Panc1 (cell line): ENCODE results near the gene COLEC11. TPM values are rescaled to one million over a fixed set of nuclear protein-coding genes. Genes with fewer than 3 reads are reported as not detected.

Source experiments
- ATAC-seq: fragments of 200-7000 bp; cut with Tn5 transposase; 2 replicates; pipeline ENCODE4 v1.9.1; 2020; ENCODE audit warnings: mild to moderate bottlenecking, moderate library complexity
- BruUV-seq: library from RNA; stranded (reverse); fragments of 400-500 nt; replicated peaks from 2 replicates; lab custom pipeline; 2021; lab: Mats Ljungman, UMichigan
- CTCF ChIA-PET: fragments of 300-600 bp; sonication (Branson Sonifier 250); formaldehyde crosslinking; loops from one replicate; lab custom pipeline; 2022; ENCODE audit warnings: antibody characterized with exemption; lab: Charles Lee
- POLR2A ChIA-PET: fragments of 300-600 bp; sonication (Branson Sonifier 250); formaldehyde crosslinking; loops from one replicate; lab custom pipeline; 2022; ENCODE audit warnings: antibody characterized with exemption; lab: Charles Lee
- DNase-seq: peaks from one replicate; pipeline ENCODE4 v3.0.0-alpha.2; 2010; ENCODE audit warnings: low read depth, low spot score
- H3K27ac ChIP-seq: 2 replicates; pipeline ENCODE4 v1.5.1; 2011; ENCODE audit warnings: mild to moderate bottlenecking, low read length, inconsistent platforms
- H3K27me3 ChIP-seq: fragments of 200-500 bp; sonication (Bioruptor generic); 2 replicates; pipeline ENCODE4 v1.6.0; 2014; ENCODE audit warnings: low read length, inconsistent platforms; ENCODE audit not compliant: control insufficient read depth, insufficient read depth
- H3K36me3 ChIP-seq: fragments of 200-500 bp; sonication (Bioruptor generic); 2 replicates; pipeline ENCODE4 v1.5.1; 2014; ENCODE audit warnings: inconsistent platforms, mild to moderate bottlenecking, low read length, moderate library complexity; ENCODE audit not compliant: control insufficient read depth, insufficient read depth
- H3K4me1 ChIP-seq: 2 replicates; pipeline ENCODE4 v1.5.1; 2011; ENCODE audit warnings: inconsistent platforms, mild to moderate bottlenecking, low read length, moderate library complexity; ENCODE audit not compliant: control insufficient read depth, insufficient read depth
- H3K4me3 ChIP-seq, 2 experiments: 2 replicates each; pipeline ENCODE4 v1.5.1; 2011 to 2012; ENCODE audit warnings: low read depth in 2 of 2, low read length in 2 of 2, mild to moderate bottlenecking in 2 of 2, inconsistent platforms in 1 of 2, moderate library complexity in 1 of 2
- H3K9me3 ChIP-seq: fragments of 200-500 bp; sonication (Bioruptor generic); 2 replicates; pipeline ENCODE4 v1.5.1; 2014; ENCODE audit warnings: low read depth, mild to moderate bottlenecking, inconsistent platforms, low read length, moderate library complexity; ENCODE audit not compliant: control insufficient read depth, insufficient read depth
- CTCF ChIP-seq: fragments of 450-650 bp; IDR thresholded peaks from 2 replicates; pipeline ENCODE4 v1.5.1; 2017; ENCODE audit warnings: mild to moderate bottlenecking
- POLR2AphosphoS5 ChIP-seq: IDR thresholded peaks from 2 replicates; pipeline ENCODE4 v1.6.1; 2012; ENCODE audit warnings: mild to moderate bottlenecking, low read depth, low read length, moderate library complexity
- REST ChIP-seq, 2 experiments: IDR thresholded peaks; 2 replicates each; pipeline ENCODE4 v1.6.1; 2011 to 2012; ENCODE audit warnings: low read depth in 2 of 2, control low read depth in 1 of 2, low read length in 1 of 2, mild to moderate bottlenecking in 1 of 2, moderate library complexity in 1 of 2; ENCODE audit not compliant: insufficient read depth in 1 of 2
- SIN3A ChIP-seq: IDR thresholded peaks from 2 replicates; pipeline ENCODE4 v1.6.1; 2012; ENCODE audit warnings: low read depth, mild to moderate bottlenecking, low read length, moderate library complexity, borderline replicate concordance; ENCODE audit not compliant: insufficient read depth
- TCF7L2 ChIP-seq: IDR thresholded peaks from 2 replicates; pipeline ENCODE4 v1.6.1; 2011; ENCODE audit warnings: mild to moderate bottlenecking, low read depth, low read length, inconsistent platforms
- in situ Hi-C: cut with HindIII; loops from 2 replicates; pipeline ENCODE4 v1.10.0; 2016; ENCODE audit warnings: low sequenced_read_pairs, low pct_unique_long_range_greater_than_20kb
- intact Hi-C: fragments of 100-400 bp; cut with micrococcal nuclease; formaldehyde crosslinking; loops from one replicate; pipeline ENCODE4 v1.10.0; 2022; ENCODE audit not compliant: unreplicated experiment
- total RNA-seq: library from RNA; stranded (reverse); gene quantifications from one replicate; pipeline ENCODE4 v1.2.1, GENCODE V29; 2021; ENCODE audit not compliant: unreplicated experiment

Gene COLEC11
- total RNA-seq, 1 experiment from 2014 or later = 0.31 TPM

GRCh38 chr2:3557639-3558204 is 37.2 kb upstream of the COLEC11 start:
- intact Hi-C loops = no loop called here

More at GRCh38 chr2:3557639-3558204, 37.2 kb upstream of the COLEC11 start:
- no peak for TF ChIP-seq POLR2AphosphoS5
- TF ChIP-seq TCF7L2 = no peak
- no peak for TF ChIP-seq SIN3A
- no peak for TF ChIP-seq CTCF
- no peak for TF ChIP-seq REST (IDR thresholded peaks at IDR 0.05; ENCODE audit: insufficient read depth in 1 of 2, low read depth in 2 of 2, low read length in 1 of 2)
- no peak for DNase-seq
- Histone ChIP-seq H3K27ac (peak overlapping the region; percentile 88), H3K27me3 (no peaks in the 10 kb centered on the region), H3K4me3 (peak overlapping the region; percentile 75 to 91), H3K9me3 (no peaks in the 10 kb centered on the region), H3K4me1 (peaks cover 4% of the 10 kb centered on the region; the same call in 1 of the 2 replicates), H3K36me3 (peaks cover 14% of the 10 kb centered on the region)
- CTCF ChIA-PET = no interaction called here
- in situ Hi-C loops = no loop called here
- peak; percentile 45 for ATAC-seq
- BruUV-seq = no TSS peak
- POLR2A ChIA-PET = interaction anchor here (0.6 to 1.3 kb wide), 4 partner anchors 17 to 179 kb away, joined by 3 to 6 read pairs (median 5); no protein-coding TSS in a partner anchor
